Adrenal gland (tissue), 5 donors: ENCODE data around the gene TOR1B.

Source experiments
- CTCF ChIP-seq, 6 experiments: fragments of 450-650 bp in 4 of 6; fragments of 200-600 bp in 2 of 6; sonication (generic) in 1 of 6; IDR thresholded peaks; 1 replicate in 5 of 6; 2 replicates in 1 of 6; pipeline versions ENCODE4 v1.5.1 to v1.8.0; 2016 to 2021; ENCODE audit warnings: antibody characterized with exemption in 6 of 6, mild to moderate bottlenecking in 2 of 6, moderate library complexity in 1 of 6
- POLR2A ChIP-seq, 2 donors: fragments of 450-650 bp; IDR thresholded peaks; one replicate each; pipeline ENCODE4 v1.6.1; 2017; ENCODE audit warnings: antibody characterized with exemption in 2 of 2, mild to moderate bottlenecking in 2 of 2, moderate library complexity in 1 of 2
- donor health status: DM: no; HTN: no; CAD: no.

- TF ChIP-seq POLR2A (IDR thresholded peaks at IDR 0.05) (no peak), CTCF (IDR thresholded peaks at IDR 0.05) (no peak)
Observed at GRCh38 chr9:129852579-129852978, 49.6 kb downstream of the TOR1B start.
